Measurements from ENCODE around the gene ARHGAP31.
"Not testable (repeated sequence)": the region's sequence is repeated elsewhere in the genome, so short reads cannot be mapped to it uniquely, and the experiment has no call there.

ARHGAP31 gene

GRCh38 chr3:119320785-119321184 is 26.6 kb downstream of the ARHGAP31 start:
- H3K9me3 Mint-ChIP-seq; ATAC-seq (replicated peaks); H3K27ac Mint-ChIP-seq; DNase-seq; H3K27me3 Mint-ChIP-seq: not testable (repeated sequence)
- H3K36me3 Mint-ChIP-seq: peaks cover 0 to 11% of the 10 kb centered on the region in 2 donors
- H3K4me1 Mint-ChIP-seq: peaks cover 35 to 41% of the 10 kb centered on the region in 2 donors
- peak overlapping the region in 1 of 2 donors; percentile 14 for H3K4me3 Mint-ChIP-seq

- Mint-ChIP-seq H3K27me3 (no peaks in the 10 kb centered on the region), H3K36me3 (peaks cover 0 to 11% of the 10 kb centered on the region in 2 donors), H3K9me3 (peaks cover 0 to 5% of the 10 kb centered on the region in 2 donors), H3K4me3 (peak overlapping the region; percentile 89 to 94), H3K27ac (peak overlapping the region; percentile 99), H3K4me1 (peaks cover 40 to 50% of the 10 kb centered on the region in 2 donors)
- ATAC-seq (replicated peaks): peak; percentile 50 to 54
- DNase-seq: no peak
Observed at GRCh38 chr3:119322021-119322834, 28.0 kb downstream of the ARHGAP31 start.

- ATAC-seq (replicated peaks) (peak; percentile 94 to 96), DNase-seq (peak; percentile 97)
- H3K4me3 Mint-ChIP-seq: peak overlapping the region; percentile 89 to 94
- H3K27ac Mint-ChIP-seq: peak overlapping the region; percentile 99
- no peaks in the 10 kb centered on the region for H3K27me3 Mint-ChIP-seq
- H3K4me1 Mint-ChIP-seq: peaks cover 39 to 55% of the 10 kb centered on the region in 2 donors
- H3K9me3 Mint-ChIP-seq: peaks cover 0 to 5% of the 10 kb centered on the region in 2 donors
- H3K36me3 Mint-ChIP-seq: peaks cover 0 to 11% of the 10 kb centered on the region in 2 donors
Observed at GRCh38 chr3:119322835-119323722, 28.9 kb downstream of the ARHGAP31 start.

- Mint-ChIP-seq H3K4me3 (peak overlapping the region; percentile 89 to 94), H3K9me3 (peaks cover 0 to 5% of the 10 kb centered on the region in 2 donors), H3K4me1 (peaks cover 39 to 61% of the 10 kb centered on the region in 2 donors), H3K36me3 (peaks cover 0 to 11% of the 10 kb centered on the region in 2 donors), H3K27ac (peak overlapping the region; percentile 97), H3K27me3 (no peaks in the 10 kb centered on the region)
- DNase-seq: no peak
- ATAC-seq (replicated peaks): no peak
Observed at GRCh38 chr3:119323723-119324085, 29.5 kb downstream of the ARHGAP31 start.

GRCh38 chr3:119324899-119325298 is 30.7 kb downstream of the ARHGAP31 start:
- ATAC-seq (replicated peaks) (no peak), DNase-seq (no peak)
- Mint-ChIP-seq H3K27ac (no peak overlapping the region), H3K36me3 (peaks cover 4 to 16% of the 10 kb centered on the region in 2 donors), H3K4me1 (peaks cover 34 to 61% of the 10 kb centered on the region in 2 donors), H3K27me3 (no peaks in the 10 kb centered on the region), H3K4me3 (no peak overlapping the region), H3K9me3 (peaks cover 0 to 5% of the 10 kb centered on the region in 2 donors)

GRCh38 chr3:119326976-119327375 is 32.8 kb downstream of the ARHGAP31 start:
- DNase-seq (no peak), ATAC-seq (replicated peaks) (no peak)
- Mint-ChIP-seq H3K27ac (no peak overlapping the region), H3K36me3 (peaks cover 4 to 6% of the 10 kb centered on the region in 2 donors), H3K4me1 (peaks cover 25 to 48% of the 10 kb centered on the region in 2 donors), H3K27me3 (no peaks in the 10 kb centered on the region), H3K4me3 (no peak overlapping the region), H3K9me3 (no peaks in the 10 kb centered on the region)

- Mint-ChIP-seq H3K9me3 (no peaks in the 10 kb centered on the region), H3K27ac (no peak overlapping the region), H3K27me3 (no peaks in the 10 kb centered on the region)
Observed at GRCh38 chr3:119329551-119329950, 35.4 kb downstream of the ARHGAP31 start.

GRCh38 chr3:119330181-119330580 is 36.0 kb downstream of the ARHGAP31 start:
- ATAC-seq (replicated peaks) (no peak), DNase-seq (no peak)
- Mint-ChIP-seq H3K9me3 (no peaks in the 10 kb centered on the region), H3K27ac (no peak overlapping the region), H3K27me3 (no peaks in the 10 kb centered on the region), H3K36me3 (peaks cover 4 to 15% of the 10 kb centered on the region in 2 donors), H3K4me1 (peaks cover 12 to 30% of the 10 kb centered on the region in 2 donors), H3K4me3 (no peak overlapping the region)

More at GRCh38 chr3:119329551-119329950, 35.4 kb downstream of the ARHGAP31 start:
- ATAC-seq (replicated peaks): no peak
- Mint-ChIP-seq H3K4me1 (peaks cover 17 to 37% of the 10 kb centered on the region in 2 donors), H3K4me3 (no peak overlapping the region), H3K36me3 (peaks cover 4 to 15% of the 10 kb centered on the region in 2 donors)
- DNase-seq: no peak

GRCh38 chr3:119330858-119331257 is 36.7 kb downstream of the ARHGAP31 start:
- no peak overlapping the region for H3K27ac Mint-ChIP-seq
- H3K36me3 Mint-ChIP-seq: peaks cover 4 to 20% of the 10 kb centered on the region in 2 donors
- H3K4me3 Mint-ChIP-seq: no peak overlapping the region
- DNase-seq (no peak), ATAC-seq (replicated peaks) (no peak)
- H3K27me3 Mint-ChIP-seq: no peaks in the 10 kb centered on the region
- peaks cover 10 to 30% of the 10 kb centered on the region in 2 donors for H3K4me1 Mint-ChIP-seq
- no peaks in the 10 kb centered on the region for H3K9me3 Mint-ChIP-seq

GRCh38 chr3:119331661-119332060 is 37.5 kb downstream of the ARHGAP31 start:
- DNase-seq: no peak

GRCh38 chr3:119333773-119334509 is 39.8 kb downstream of the ARHGAP31 start:
- Mint-ChIP-seq H3K4me1 (peaks cover 5 to 9% of the 10 kb centered on the region in 2 donors), H3K4me3 (no peak overlapping the region), H3K9me3 (peaks cover 0 to 1% of the 10 kb centered on the region in 2 donors), H3K27me3 (no peaks in the 10 kb centered on the region), H3K36me3 (peaks cover 9 to 35% of the 10 kb centered on the region in 2 donors), H3K27ac (no peak overlapping the region)
- no peak for ATAC-seq (replicated peaks)
- no peak for DNase-seq

More at GRCh38 chr3:119331661-119332060, 37.5 kb downstream of the ARHGAP31 start:
- Mint-ChIP-seq H3K4me3 (no peak overlapping the region), H3K27me3 (no peaks in the 10 kb centered on the region), H3K36me3 (peaks cover 4 to 22% of the 10 kb centered on the region in 2 donors), H3K27ac (no peak overlapping the region), H3K9me3 (no peaks in the 10 kb centered on the region), H3K4me1 (peaks cover 7 to 23% of the 10 kb centered on the region in 2 donors)
- no peak for ATAC-seq (replicated peaks)

GRCh38 chr3:119336823-119337222 is 42.6 kb downstream of the ARHGAP31 start:
- ATAC-seq (replicated peaks): no peak

GRCh38 chr3:119337407-119337806 is 43.2 kb downstream of the ARHGAP31 start:
- not testable (repeated sequence) for DNase-seq; ATAC-seq (replicated peaks); H3K9me3 Mint-ChIP-seq; H3K27ac Mint-ChIP-seq; H3K4me3 Mint-ChIP-seq; H3K27me3 Mint-ChIP-seq
- Mint-ChIP-seq H3K4me1 (peaks cover 5 to 11% of the 10 kb centered on the region in 2 donors), H3K36me3 (peaks cover 6 to 36% of the 10 kb centered on the region in 2 donors)

More at GRCh38 chr3:119336823-119337222, 42.6 kb downstream of the ARHGAP31 start:
- Mint-ChIP-seq H3K36me3 (peaks cover 6 to 36% of the 10 kb centered on the region in 2 donors), H3K27ac (no peak overlapping the region), H3K4me3 (no peak overlapping the region), H3K4me1 (peaks cover 7 to 17% of the 10 kb centered on the region in 2 donors), H3K9me3 (peaks cover 0 to 1% of the 10 kb centered on the region in 2 donors), H3K27me3 (no peaks in the 10 kb centered on the region)
- no peak for DNase-seq
